RWPE2 (cell line): ENCODE measurements around the gene PCK1.
A peak's percentile ranks its signal among the peaks of the same experiment; 100 is the strongest.

Experiments
- ATAC-seq: fragments of 200-7000 bp; cut with Tn5 transposase; 3 replicates; pipeline ENCODE4 v1.9.1; 2021; ENCODE audit warnings: low read depth
- DNase-seq: peaks from one replicate; pipeline ENCODE4 v3.0.0-alpha.2; 2020; ENCODE audit warnings: low spot score
- H3K27ac ChIP-seq: fragments of 450-650 bp; 2 replicates; pipeline ENCODE4 v1.5.1; 2017; ENCODE audit warnings: mild to moderate bottlenecking; ENCODE audit not compliant: poor library complexity, severe bottlenecking
- H3K27me3 ChIP-seq: fragments of 250-450 bp; sonication (Bioruptor Pico); 2 replicates; pipeline ENCODE4 v1.5.1; 2021; ENCODE audit warnings: mild to moderate bottlenecking, moderate library complexity; ENCODE audit not compliant: insufficient read depth, poor library complexity, severe bottlenecking
- H3K36me3 ChIP-seq: fragments of 250-450 bp; sonication (Bioruptor Pico); 2 replicates; pipeline ENCODE4 v1.5.1; 2020; ENCODE audit warnings: low read depth, mild to moderate bottlenecking, moderate library complexity
- H3K4me1 ChIP-seq: fragments of 250-450 bp; sonication (Bioruptor Pico); 2 replicates; pipeline ENCODE4 v1.5.1; 2021; ENCODE audit warnings: mild to moderate bottlenecking, moderate library complexity; ENCODE audit not compliant: insufficient read depth, poor library complexity, severe bottlenecking
- H3K4me3 ChIP-seq: fragments of 250-450 bp; sonication (Bioruptor Pico); 2 replicates; pipeline ENCODE4 v1.5.1; 2021; ENCODE audit warnings: mild to moderate bottlenecking, moderate library complexity; ENCODE audit not compliant: severe bottlenecking
- H3K9me3 ChIP-seq: fragments of 250-450 bp; sonication (Bioruptor Pico); 2 replicates; pipeline ENCODE4 v1.5.1; 2021; ENCODE audit warnings: mild to moderate bottlenecking, moderate library complexity; ENCODE audit not compliant: severe bottlenecking
- CTCF ChIP-seq: fragments of 450-650 bp; IDR thresholded peaks from one replicate; pipeline ENCODE4 v1.5.1; 2017; ENCODE audit warnings: mild to moderate bottlenecking, moderate library complexity; ENCODE audit not compliant: poor library complexity, severe bottlenecking

The PCK1 gene

DNA sequence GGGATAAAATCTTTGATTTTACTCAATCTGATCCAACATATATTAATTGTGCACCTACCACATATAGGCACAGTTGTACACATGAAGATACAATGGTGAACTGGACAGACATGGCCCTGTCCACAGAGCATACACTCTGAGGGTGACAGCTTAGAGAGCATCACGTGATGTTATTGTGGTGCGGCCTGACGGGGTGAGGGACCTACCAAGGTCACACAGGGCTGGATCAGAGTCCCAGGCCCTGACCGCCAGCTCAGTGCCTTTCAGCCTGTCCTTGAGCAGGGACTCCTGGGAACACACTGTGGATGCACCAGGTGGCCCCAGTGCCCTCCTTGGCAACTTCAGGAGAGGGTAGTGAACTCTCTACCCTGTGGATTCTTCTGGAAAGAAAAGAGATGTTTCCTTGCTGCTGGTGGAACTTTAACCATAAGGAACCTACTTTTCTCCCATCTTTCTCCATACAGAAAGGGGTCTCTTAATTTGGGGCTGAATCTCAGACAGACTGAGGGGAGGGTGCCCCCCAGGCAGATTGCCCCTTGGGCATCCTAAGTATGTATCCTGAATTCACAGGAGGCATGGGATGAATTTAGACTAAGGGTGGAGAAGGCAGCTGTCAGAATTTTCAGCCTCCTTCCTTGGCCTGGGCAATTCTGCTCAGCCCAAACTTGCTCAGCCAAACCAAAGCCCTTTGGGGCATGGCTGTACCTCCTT, 26.5 kb downstream of the PCK1 start:
- no peaks in the 10 kb centered on the region for H3K36me3 ChIP-seq
- ATAC-seq (no peak), DNase-seq (peak; percentile 70)
- no peaks in the 10 kb centered on the region for H3K4me1 ChIP-seq
- H3K27ac ChIP-seq = no peak overlapping the region
- no peak overlapping the region for H3K4me3 ChIP-seq
- no peak for TF ChIP-seq CTCF
- peaks cover 39% of the 10 kb centered on the region for H3K27me3 ChIP-seq
- no peaks in the 10 kb centered on the region for H3K9me3 ChIP-seq

DNA sequence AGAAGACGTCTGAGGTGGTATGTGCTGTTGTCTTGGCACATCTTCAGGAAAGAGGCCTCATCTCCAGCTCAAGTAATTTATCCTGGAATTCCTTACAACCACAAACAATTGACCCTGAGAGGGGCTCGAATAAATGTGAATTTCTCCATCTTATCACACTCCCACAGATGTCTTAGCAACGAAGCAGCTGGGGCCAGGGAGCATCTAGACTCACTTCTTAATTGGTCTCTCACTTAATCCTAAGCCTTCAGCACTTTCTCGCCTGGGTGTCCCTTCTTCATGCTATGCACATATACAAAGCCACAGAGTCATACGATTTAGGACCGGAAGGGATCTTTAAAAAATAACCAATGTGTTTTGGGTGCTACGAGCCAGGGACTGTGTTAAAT, 27.1 kb downstream of the PCK1 start:
- no peak overlapping the region for H3K27ac ChIP-seq
- no peak for ATAC-seq

DNA sequence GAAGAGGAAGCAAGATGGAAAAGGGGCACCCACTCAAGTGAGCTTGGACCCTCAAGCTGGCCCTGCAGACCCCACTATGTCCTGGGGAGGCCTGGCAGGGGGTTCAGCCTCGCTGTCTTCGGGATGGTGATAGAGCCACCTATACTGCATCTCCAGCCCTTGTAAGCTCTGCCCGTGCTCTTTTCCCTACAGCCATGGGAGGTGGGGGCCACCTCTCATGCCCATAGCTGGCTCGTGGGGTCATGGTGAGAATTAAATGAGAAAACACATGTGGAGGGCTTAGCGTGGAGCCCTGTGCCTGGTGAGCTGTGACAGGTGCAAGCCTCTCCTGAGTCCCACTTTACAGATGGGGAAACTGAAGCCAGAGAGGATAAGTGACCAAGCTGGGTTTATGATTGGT, 27.7 kb downstream of the PCK1 start:
- no peak for ATAC-seq
- peak; percentile 58 for DNase-seq
- no peaks in the 10 kb centered on the region for H3K36me3 ChIP-seq
- peaks cover 32% of the 10 kb centered on the region for H3K27me3 ChIP-seq
- H3K4me1 ChIP-seq = no peaks in the 10 kb centered on the region
- H3K4me3 ChIP-seq = no peak overlapping the region
- no peak overlapping the region for H3K27ac ChIP-seq
- no peak for TF ChIP-seq CTCF
- no peaks in the 10 kb centered on the region for H3K9me3 ChIP-seq

More for the DNA sequence above, 27.1 kb downstream of the PCK1 start:
- H3K4me1 ChIP-seq = no peaks in the 10 kb centered on the region
- no peak for DNase-seq
- no peak for TF ChIP-seq CTCF
- H3K4me3 ChIP-seq = no peak overlapping the region
- H3K36me3 ChIP-seq = no peaks in the 10 kb centered on the region
- no peaks in the 10 kb centered on the region for H3K9me3 ChIP-seq
- H3K27me3 ChIP-seq = peaks cover 34% of the 10 kb centered on the region

- H3K27ac ChIP-seq = no peak overlapping the region
- ATAC-seq = no peak
- no peaks in the 10 kb centered on the region for H3K4me1 ChIP-seq
- no peak overlapping the region for H3K4me3 ChIP-seq
- DNase-seq = peak; percentile 73
- no peak for TF ChIP-seq CTCF
- no peaks in the 10 kb centered on the region for H3K9me3 ChIP-seq
- H3K36me3 ChIP-seq = no peaks in the 10 kb centered on the region
- peaks cover 27% of the 10 kb centered on the region for H3K27me3 ChIP-seq
Observed at GRCh38 chr20:57589123-57589727, 28.3 kb downstream of the PCK1 start.

- peak; percentile 81 for DNase-seq
- Histone ChIP-seq H3K27me3 (peaks cover 24% of the 10 kb centered on the region), H3K36me3 (no peaks in the 10 kb centered on the region), H3K4me1 (no peaks in the 10 kb centered on the region), H3K4me3 (no peak overlapping the region), H3K27ac (no peak overlapping the region), H3K9me3 (no peaks in the 10 kb centered on the region)
- TF ChIP-seq CTCF = no peak
- ATAC-seq = no peak
Observed at GRCh38 chr20:57589728-57590484, 29.0 kb downstream of the PCK1 start.
